Measurements from ENCODE around the gene CRTAC1.

- TF ChIP-seq RNF2 (IDR thresholded peaks at IDR 0.05; ENCODE audit: borderline replicate concordance, low read depth) (no peak), POLR2A (IDR thresholded peaks at IDR 0.05; ENCODE audit: low read length) (no peak), CTCF (IDR thresholded peaks at IDR 0.05) (no peak), SMC3 (IDR thresholded peaks at IDR 0.05) (no peak), REST (IDR thresholded peaks at IDR 0.05) (no peak), ZC3H11A (IDR thresholded peaks at IDR 0.05) (no peak), EP300 (IDR thresholded peaks at IDR 0.05) (no peak), ELK1 (IDR thresholded peaks at IDR 0.05; ENCODE audit: low read depth, low read length) (no peak), RFX5 (IDR thresholded peaks at IDR 0.05) (no peak), RAD21 (conservative IDR thresholded peaks at IDR 0.05 in 1 of 2, IDR thresholded peaks at IDR 0.05 in 1 of 2) (no peak), HOXB13 (CRISPR knock-in tag; IDR thresholded peaks at IDR 0.05; ENCODE audit: low read depth) (no peak)
- TF ChIP-seq, protein P1, sequence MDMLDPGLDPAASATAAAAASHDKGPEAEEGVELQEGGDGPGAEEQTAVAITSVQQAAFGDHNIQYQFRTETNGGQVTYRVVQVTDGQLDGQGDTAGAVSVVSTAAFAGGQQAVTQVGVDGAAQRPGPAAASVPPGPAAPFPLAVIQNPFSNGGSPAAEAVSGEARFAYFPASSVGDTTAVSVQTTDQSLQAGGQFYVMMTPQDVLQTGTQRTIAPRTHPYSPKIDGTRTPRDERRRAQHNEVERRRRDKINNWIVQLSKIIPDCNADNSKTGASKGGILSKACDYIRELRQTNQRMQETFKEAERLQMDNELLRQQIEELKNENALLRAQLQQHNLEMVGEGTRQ (IDR thresholded peaks at IDR 0.05) = peak; percentile 68
Measured at GRCh38 chr10:98067165-98067564, 36.7 kb upstream of the CRTAC1 start.

Data from A549 (cell line).